Jurkat, Clone E6-1 (cell line): Measurements from ENCODE around the gene ATAD2B.
A peak's percentile ranks its signal among the peaks of the same experiment; 100 is the strongest.

Experiments used
- DNase-seq: peaks from one replicate; pipeline ENCODE4 v3.0.0-alpha.2; 2011; ENCODE audit warnings: low read depth, low spot score
- H3K4me3 ChIP-seq: 2 replicates; pipeline ENCODE4 v1.5.1; 2011; ENCODE audit warnings: mild to moderate bottlenecking, low read length, control low read depth, moderate library complexity

The ATAD2B gene

DNA sequence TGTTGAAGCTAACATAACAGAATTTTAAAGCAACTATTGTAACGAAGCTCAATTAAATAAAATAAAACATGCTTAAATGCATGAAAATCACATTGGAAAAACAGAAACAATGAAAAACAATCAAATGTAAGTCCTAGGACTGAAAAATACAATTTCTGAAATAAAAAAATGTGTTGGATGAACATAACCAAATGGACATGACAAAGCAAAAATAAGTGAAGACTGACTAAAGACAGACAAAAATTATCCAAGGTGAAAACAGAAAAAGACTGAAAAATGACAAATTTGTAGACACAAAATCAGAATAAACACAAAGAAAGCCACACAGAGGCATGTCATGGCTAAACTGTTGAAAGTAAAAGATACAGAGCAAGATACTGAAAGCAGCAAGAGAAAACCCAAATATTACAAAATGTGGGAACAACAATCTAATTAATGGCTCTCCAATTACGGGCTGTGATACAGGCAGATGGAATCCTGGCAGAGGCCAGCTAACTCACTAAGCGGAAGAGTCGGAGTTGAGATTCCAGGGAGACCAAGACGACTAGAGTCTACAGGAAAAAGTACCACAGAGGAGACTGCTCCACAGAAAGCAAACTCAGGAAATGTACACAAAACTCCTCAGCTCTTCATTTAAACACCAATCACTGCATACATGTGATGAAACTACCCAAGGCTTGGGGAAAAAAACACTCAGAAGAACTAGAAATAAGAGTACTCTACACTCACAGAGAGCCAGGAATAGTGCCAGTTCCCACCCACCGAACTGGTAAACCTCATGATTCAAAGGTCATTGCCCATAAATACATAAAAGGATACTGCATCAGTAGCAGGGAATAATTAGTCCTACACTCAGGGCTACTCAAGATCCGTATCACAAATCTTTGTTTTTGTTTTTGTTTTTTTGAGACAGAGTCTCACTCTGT, 83.6 kb downstream of the ATAD2B start:
- DNase-seq: no peak
- no peak overlapping the region for H3K4me3 ChIP-seq

DNA sequence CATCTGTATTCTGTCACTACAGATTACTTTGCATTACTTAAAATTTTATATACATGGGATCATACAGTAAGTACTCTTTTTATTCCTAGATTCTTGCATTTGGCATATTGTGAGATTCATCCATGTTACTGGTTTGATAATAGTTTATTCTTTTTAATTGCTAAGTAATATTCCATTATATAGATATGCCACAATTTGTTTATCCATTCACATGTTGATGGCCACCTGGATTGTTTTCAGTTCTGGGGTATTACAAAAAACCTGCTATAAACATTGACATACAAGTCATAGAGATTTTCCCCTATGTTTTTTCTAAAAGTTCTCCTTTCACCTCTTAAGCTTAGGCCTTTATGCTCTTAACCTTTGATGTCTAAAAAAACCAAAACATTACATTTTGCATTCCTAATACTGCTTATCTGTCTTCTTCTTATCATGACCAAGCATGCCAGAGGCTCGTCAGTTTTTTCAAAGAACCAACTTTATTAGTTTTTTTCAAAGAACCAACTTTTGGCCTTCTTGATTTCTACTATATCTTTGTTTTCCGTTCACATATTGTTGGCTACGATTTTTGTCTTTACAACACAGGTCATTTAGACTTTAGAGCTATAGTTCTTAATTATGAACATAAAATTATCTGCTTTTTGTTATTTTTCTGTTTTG, 86.9 kb downstream of the ATAD2B start:
- no peak for DNase-seq
- H3K4me3 ChIP-seq: no peak overlapping the region

DNA sequence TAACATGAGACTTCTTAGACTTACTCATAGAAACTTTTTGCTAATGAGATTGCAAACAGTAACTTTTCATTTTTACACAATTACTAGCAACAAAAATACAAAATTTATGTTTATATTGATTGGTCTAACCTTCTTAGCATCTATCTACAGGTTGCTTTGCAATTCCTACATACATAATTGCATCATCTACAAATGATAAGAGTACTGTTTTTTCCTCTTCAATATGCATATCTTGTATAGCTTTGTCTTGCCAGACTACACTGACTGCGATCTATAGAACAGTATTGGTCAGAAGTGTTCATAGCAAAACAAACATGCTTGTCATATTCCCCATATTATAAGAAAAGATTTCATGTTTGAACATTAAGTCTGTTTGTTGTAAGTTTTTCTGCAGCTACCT, 87.9 kb downstream of the ATAD2B start:
- no peak for DNase-seq
- no peak overlapping the region for H3K4me3 ChIP-seq

- no peak for DNase-seq
- no peak overlapping the region for H3K4me3 ChIP-seq
These were observed 88.3 kb downstream of the ATAD2B start for GRCh38 chr2:23838581-23838980.

GRCh38 chr2:23837871-23838270, 89.1 kb downstream of the ATAD2B start:
- H3K4me3 ChIP-seq: no peak overlapping the region
- DNase-seq: no peak

DNA sequence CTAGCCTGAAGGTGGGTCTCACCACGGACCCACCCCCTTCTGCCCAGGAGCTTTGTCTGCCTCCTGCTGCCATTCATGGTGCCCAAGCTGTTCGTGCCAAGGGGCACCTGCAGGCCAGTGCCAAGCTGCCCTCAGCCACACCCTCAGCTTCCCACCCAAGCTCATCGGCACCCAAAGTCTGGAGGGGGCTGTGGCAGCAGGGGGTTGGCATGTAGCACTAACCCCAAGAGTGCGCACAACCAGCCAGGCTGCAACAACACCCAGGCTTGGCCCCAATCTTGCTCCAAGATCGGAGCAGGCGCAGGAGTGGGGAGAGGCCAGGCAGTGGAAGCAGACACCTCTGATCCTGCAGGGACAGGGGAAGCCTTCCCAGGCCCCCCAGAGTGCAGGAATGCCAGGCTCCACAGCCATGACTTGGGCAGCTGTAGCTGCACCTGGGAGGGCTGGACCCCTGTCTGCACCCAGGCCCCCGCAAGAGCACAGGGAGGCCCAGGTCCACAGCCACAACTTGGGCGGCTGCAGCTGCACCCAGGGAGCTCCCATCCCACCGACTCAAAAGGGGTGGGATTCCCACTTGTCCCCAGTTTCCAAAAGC, 89.9 kb downstream of the ATAD2B start:
- H3K4me3 ChIP-seq: no peak overlapping the region
- DNase-seq: no peak

DNA sequence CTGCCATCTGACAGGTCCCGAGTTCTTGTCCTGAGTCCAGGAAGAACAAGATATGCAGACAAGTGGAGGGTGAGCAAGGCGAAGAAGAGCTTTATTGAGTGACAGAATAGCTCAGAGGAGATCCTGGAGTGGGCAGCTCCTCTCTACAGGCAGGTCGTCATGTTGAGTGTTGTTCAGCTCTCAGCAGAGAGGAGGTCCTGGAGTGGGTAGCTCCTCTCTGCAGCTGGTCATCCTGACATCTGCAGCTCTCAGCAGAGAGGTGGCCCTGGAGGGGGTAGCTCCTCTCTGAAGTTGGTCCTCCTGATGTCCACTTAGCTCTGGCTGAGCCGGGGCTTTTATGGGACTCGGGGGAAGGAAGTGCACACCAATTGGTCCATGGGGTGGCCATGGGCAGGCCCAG, 90.4 kb downstream of the ATAD2B start:
- H3K4me3 ChIP-seq: no peak overlapping the region
- DNase-seq: no peak

DNA sequence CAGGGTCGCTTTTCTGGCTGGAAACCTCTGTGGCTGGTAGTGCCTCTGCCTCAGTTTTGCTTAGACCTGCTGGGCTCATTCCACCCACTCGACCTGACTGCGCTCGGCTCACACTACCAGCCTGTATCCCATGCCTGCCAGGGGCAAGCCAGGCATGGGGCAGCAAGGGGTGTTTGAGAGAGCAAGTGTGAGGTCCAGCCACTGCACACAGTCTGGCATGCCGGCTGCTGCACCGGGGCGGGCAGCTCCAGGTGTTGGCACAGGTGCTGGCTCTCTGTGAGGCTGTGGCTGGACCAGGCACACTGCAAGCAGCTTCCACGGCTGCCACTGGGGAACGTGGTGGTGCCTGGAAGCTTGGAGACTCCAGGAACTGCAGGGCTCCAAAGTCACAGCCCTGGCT, 90.9 kb downstream of the ATAD2B start:
- H3K4me3 ChIP-seq: no peak overlapping the region
- no peak for DNase-seq

GRCh38 chr2:23835423-23835822, 91.5 kb downstream of the ATAD2B start:
- no peak for DNase-seq

DNA sequence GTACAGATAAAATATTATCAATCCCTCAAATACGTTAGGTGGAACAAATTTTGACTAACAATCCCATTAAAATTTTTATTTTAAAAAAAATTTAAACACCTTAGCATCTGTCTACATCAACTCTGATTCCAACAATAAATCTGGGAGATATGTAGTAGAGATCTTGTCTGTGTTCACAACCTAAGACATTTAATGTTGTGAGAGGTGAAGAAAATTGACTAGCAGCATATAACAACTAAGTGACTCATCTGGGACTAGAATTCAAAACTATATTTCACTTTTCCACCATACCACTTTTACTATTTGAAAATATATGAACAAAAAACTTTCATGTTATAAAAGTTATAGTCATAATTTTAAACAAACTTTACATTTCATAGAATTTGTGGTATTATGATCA, 97.9 kb downstream of the ATAD2B start:
- DNase-seq: no peak

More at GRCh38 chr2:23835423-23835822, 91.5 kb downstream of the ATAD2B start:
- H3K4me3 ChIP-seq: no peak overlapping the region

DNA sequence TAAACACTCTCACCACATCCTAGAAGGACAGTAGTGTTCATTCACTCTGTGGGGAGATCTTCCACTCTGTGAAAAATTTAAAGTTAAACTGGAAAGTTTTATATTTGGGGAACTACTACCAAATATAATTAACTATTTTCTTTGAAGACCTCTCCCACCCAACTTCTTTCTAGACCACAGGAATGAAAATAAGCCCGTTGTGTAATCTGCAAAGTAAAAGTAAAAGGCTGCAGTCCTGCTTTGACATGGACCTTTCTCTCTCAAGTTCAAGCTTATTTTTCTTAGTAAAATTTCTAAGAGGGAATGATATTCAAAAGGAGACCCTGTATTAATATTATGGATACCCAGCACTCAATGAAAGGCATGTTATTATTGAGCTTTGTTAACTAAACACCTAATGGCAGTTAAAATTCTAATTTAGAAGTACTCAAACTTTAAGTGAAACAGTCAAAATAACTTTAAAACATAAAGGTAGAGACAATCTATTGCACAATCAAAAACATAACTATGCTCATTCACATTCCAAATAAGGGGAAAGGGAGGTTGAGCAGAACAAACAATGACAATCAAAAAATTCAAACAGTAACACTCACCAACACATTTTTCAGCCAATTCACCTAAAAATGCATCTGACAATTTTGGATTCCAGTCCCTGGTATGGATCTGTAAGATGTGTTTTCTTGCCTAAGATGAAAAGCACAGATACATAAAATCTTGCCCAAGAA, 98.5 kb downstream of the ATAD2B start:
- no peak for DNase-seq
- H3K4me3 ChIP-seq: no peak overlapping the region

More for the DNA sequence above, 97.9 kb downstream of the ATAD2B start:
- H3K4me3 ChIP-seq: no peak overlapping the region

DNA sequence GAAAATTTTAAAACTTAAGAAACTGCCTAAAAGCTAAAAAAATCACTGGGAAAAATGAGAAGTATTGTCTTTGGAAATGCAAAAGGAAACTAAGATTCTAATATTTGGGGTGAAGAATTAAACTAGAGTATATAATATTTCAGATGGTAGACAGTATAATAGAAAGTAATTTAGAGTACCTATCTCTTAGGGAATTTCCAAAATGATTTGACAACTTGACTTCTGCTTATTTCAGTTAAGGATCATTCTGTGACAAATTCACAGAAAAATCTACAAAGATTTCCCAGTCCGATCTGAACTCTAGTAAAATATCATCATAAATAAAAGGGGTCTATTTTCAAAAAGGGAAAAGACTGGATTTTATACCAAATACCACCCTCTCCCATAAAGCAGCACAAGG, 99.6 kb downstream of the ATAD2B start:
- no peak for DNase-seq
- H3K4me3 ChIP-seq: no peak overlapping the region

- no peak overlapping the region for H3K4me3 ChIP-seq
- DNase-seq: no peak
These were observed 100.2 kb downstream of the ATAD2B start for GRCh38 chr2:23826771-23827170.

DNA sequence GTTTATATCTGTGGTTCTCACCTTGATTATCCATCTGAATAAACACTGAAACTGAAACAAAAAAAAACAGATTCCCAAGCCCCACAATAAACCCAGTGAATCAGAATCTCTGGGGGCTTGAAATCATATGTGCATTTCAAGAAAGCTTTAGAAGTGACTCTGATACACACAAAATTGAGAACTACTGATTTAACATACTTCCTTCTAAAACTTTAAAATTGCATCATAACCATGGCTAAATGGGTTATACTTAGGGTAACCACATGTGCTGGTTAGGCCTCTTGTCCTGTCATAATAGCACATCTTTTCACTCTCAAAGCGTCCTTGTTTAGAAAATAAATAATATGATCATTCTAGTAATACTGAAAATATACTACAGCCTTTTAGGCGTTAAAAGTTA, 100.9 kb downstream of the ATAD2B start:
- H3K4me3 ChIP-seq: no peak overlapping the region
- no peak for DNase-seq

DNA sequence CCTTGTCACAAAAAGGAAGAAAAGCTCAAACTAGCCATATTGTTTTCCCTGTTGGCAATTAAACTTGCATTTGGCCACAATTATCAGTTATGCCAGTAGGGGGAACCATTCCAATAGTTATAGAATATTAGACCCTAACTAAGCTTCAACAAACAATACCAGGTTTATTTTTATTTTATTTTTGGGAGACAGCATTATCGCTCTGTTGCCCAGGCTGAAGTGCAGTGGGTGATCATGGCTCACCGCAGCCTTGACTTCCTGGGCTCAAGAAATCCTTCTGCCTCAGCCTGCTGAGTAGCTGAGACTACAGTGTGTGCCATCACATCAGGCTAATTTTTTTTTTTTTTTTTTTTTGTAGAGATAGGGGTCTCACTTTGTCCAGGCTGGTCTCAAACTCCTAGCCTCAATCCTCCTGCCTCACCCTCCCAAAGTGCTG, 102.1 kb downstream of the ATAD2B start:
- peak; percentile 47 for DNase-seq
- no peak overlapping the region for H3K4me3 ChIP-seq

DNA sequence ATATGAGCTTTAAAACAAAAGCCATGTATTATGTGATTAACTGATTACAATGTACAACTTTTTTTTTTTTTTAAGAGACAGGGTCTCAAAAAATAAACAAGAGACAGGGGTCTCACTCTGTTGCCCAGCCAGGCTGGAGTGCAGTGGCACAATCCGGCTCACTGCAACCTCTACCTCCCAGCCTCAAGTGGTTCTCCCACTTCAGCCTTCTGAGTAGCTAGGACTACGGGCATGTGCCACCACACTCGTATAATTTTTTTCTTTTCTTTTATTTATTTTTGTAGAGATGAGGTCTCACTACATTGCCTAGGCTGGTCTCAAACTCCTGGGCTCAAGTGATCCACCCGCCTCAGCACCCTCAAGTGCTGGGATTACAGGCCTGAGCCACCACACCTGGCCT, 103.1 kb downstream of the ATAD2B start:
- no peak for DNase-seq
- H3K4me3 ChIP-seq: no peak overlapping the region

DNA sequence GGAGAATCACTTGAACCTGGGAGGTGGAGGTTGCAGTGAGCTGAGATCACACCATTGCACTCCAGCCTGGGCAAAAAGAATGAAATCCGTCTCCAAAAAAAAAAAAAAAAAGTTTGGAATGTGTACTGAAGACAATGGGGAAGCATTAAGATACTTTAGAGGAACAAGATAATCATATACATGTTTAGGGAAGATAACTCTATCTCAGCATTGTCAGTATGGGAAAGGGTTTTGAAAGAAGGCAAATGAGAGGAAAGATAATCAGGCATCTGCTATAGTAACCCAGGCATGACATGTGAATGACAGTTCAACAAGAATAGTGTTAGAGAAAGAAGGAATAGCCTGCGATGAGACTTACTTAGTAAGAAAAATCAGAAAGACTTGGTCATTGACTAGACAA, 112.0 kb downstream of the ATAD2B start:
- no peak overlapping the region for H3K4me3 ChIP-seq
- DNase-seq: no peak

- no peak overlapping the region for H3K4me3 ChIP-seq
- no peak for DNase-seq
These were observed 113.5 kb downstream of the ATAD2B start for GRCh38 chr2:23813438-23813837.

GRCh38 chr2:23809150-23809549, 117.8 kb downstream of the ATAD2B start:
- no peak for DNase-seq
- H3K4me3 ChIP-seq: no peak overlapping the region
